Prostate gland (tissue), 2 donors: ENCODE data around the gene EHBP1.

Experiments used
- CTCF ChIP-seq, 4 experiments: fragments of 200-600 bp in 2 of 4; fragments of 450-650 bp in 2 of 4; sonication (generic) in 2 of 4; IDR thresholded peaks; 1 replicate in 3 of 4; 2 replicates in 1 of 4; pipeline ENCODE4 v1.5.1; 2016 to 2019; ENCODE audit warnings: antibody characterized with exemption in 4 of 4, mild to moderate bottlenecking in 2 of 4, moderate library complexity in 2 of 4
- POLR2A ChIP-seq: fragments of 450-650 bp; IDR thresholded peaks from one replicate; pipeline ENCODE4 v1.6.1; 2016; ENCODE audit warnings: antibody characterized with exemption, mild to moderate bottlenecking
- POLR2AphosphoS5 ChIP-seq: sonication (generic); formaldehyde crosslinking; IDR thresholded peaks from one replicate; pipeline ENCODE4 v1.6.1; 2017; ENCODE audit warnings: antibody characterized with exemption

- no peak for TF ChIP-seq CTCF (IDR thresholded peaks at IDR 0.05)
- no peak for TF ChIP-seq POLR2AphosphoS5
- no peak for TF ChIP-seq POLR2A
Measured at GRCh38 chr2:62811086-62811485, 105.6 kb downstream of the EHBP1 start.
